Muscle layer of duodenum (tissue), 2 donors: ENCODE measurements around the gene SCGB2A2.

Experiments
- H3K27ac ChIP-seq: one replicate; pipeline ENCODE4 v1.7.0; 2013; ENCODE audit warnings: mild to moderate bottlenecking, low read length
- H3K27me3 ChIP-seq: one replicate; pipeline ENCODE4 v1.7.0; 2013; ENCODE audit warnings: low read depth, mild to moderate bottlenecking, control low read depth, low read length
- H3K36me3 ChIP-seq, 2 donors: one replicate each; pipeline ENCODE4 v1.7.0; 2013; ENCODE audit warnings: low read length in 2 of 2, control low read depth in 1 of 2, mild to moderate bottlenecking in 1 of 2; ENCODE audit not compliant: insufficient read depth in 2 of 2, control insufficient read depth in 1 of 2
- H3K4me1 ChIP-seq, 2 donors: one replicate each; pipeline ENCODE4 v1.7.0; 2013; ENCODE audit warnings: low read length in 2 of 2, mild to moderate bottlenecking in 2 of 2, control low read depth in 1 of 2, moderate library complexity in 1 of 2; ENCODE audit not compliant: insufficient read depth in 2 of 2, control insufficient read depth in 1 of 2
- H3K4me3 ChIP-seq, 2 donors: one replicate each; pipeline ENCODE4 v1.7.0; 2013; ENCODE audit warnings: low read length in 2 of 2, low read depth in 1 of 2, mild to moderate bottlenecking in 1 of 2
- H3K9me3 ChIP-seq, 2 donors: one replicate each; pipeline ENCODE4 v1.7.0; 2013; ENCODE audit warnings: low read length in 2 of 2, control low read depth in 1 of 2, mild to moderate bottlenecking in 1 of 2; ENCODE audit not compliant: control insufficient read depth in 1 of 2
- donor health status: healthy.

Gene SCGB2A2

DNA sequence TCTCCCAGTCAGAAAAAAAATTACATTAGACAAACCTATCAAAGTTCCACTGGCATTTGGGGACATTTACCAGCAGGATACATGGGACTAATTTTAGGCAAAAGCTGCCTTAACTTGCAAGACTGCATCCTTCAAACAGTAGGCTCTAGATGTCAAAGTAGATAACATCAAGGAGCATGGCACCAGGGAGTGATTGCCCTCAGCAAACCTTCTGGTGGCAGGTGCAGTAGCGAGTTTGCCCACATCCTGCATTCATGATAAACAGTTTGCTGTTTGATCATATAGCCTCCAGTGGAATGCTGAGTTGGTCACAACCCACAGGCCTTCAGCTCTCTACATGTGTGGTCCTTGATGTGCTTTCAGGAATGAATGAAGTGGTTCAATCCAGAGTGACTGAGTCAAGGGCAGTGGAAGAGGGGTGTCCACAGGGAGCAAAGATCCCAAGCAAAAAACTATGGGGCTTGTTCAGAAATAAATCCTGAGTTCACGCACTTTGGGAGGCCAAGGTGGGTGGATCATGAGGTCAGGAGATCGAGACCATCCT, 15.9 kb upstream of the SCGB2A2 start:
- H3K27ac ChIP-seq, result no peak overlapping the region
- H3K4me3 ChIP-seq, result no peak overlapping the region
- peaks cover 26 to 44% of the 10 kb centered on the region in 2 donors for H3K9me3 ChIP-seq
- H3K36me3 ChIP-seq, result no peaks in the 10 kb centered on the region
- no peaks in the 10 kb centered on the region for H3K27me3 ChIP-seq
- H3K4me1 ChIP-seq, result no peaks in the 10 kb centered on the region

DNA sequence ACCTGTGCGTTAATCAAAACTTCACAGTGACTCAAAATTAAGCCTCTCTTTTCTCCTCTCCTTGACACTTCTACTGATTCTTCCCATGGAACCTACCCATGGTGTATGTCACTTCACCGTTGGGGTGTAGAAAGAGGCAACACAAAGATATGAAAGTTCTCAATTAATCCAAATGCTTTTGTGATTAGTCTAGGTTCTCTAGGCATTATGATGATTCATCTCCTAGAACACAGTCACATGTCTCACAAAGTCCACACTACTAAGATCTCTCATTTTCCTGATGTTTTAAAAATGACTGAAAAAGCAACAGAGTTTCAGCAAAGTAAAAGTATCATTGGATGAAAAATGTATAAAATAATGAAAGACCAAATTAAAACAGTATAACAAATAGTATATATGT, 13.7 kb upstream of the SCGB2A2 start:
- no peaks in the 10 kb centered on the region for H3K4me1 ChIP-seq
- H3K9me3 ChIP-seq, result peaks cover 17 to 26% of the 10 kb centered on the region in 2 donors
- H3K27me3 ChIP-seq, result no peaks in the 10 kb centered on the region
- H3K4me3 ChIP-seq, result no peak overlapping the region
- H3K27ac ChIP-seq, result no peak overlapping the region
- H3K36me3 ChIP-seq, result no peaks in the 10 kb centered on the region

DNA sequence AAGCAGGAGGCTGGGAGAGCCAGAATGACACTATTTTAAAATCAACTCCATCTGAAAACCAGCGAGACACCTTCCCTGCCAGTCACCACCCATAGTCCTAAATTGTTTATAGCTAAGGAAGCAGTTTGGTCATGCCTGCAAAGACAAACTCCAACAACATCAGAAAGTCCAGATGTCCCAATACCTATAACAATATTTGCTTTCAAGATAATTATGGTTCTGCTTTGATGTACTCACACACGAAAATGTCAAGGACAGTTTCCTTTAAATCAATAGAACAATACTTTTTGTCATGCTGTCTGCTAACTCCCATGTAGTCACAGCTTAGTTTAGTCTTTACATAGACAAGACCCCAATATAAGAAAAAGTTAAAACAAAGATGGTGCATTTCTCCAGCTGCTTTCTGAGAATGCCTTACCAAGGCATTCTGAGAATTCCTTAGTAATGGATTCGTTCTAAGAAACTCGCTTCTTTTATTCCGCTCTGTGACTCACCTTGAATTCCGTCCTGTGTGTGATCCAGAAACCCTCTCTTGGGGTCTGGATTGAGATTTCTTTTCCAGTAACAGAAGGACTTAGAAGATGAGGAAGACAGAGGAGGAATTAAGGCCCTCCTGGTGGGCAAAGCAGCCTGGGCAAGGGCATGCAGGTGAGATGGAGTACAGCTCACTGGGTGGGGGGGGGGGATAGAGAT, 9.6 kb upstream of the SCGB2A2 start:
- Histone ChIP-seq H3K27me3 (no peaks in the 10 kb centered on the region), H3K9me3 (no peaks in the 10 kb centered on the region), H3K27ac (no peak overlapping the region), H3K36me3 (no peaks in the 10 kb centered on the region), H3K4me1 (no peaks in the 10 kb centered on the region), H3K4me3 (no peak overlapping the region)

DNA sequence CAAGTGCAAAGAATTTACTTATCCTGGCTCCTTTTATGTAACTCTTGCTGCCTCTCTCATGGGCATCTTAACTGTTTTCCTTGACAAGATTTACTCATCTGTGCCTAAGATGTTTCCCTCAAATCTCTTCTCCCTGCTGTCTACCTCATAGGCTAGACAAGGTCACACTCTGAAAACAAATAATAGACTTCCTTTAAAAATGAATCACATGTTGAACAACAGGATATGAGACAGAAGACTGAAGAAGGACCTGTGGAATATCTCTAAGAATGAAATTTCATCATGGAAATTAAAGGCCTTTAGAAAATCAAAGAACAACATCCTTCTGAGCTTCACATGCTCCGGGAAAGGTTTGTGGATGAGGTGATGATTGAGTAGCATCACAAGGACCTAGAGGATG, 6.0 kb upstream of the SCGB2A2 start:
- Histone ChIP-seq H3K27me3 (no peaks in the 10 kb centered on the region), H3K4me1 (no peaks in the 10 kb centered on the region), H3K9me3 (no peaks in the 10 kb centered on the region)

DNA sequence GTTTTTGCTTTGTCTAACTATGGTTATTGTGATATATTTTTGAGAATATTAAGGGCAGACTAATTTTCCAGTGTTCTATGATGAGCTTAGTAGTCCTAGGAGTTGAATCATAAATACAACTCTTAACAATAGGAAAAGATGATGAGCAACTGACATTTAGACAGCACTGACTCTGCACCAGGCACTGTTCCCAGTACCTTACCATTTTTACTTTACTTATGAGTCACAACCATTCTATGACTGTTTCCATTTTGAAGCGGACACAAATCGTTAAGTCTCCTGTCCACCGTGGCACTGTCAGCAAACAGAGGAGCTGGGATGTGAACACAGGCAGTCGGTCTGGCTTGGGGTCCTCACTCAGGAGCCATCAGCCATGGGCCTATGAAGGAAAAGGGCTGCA, 3.4 kb upstream of the SCGB2A2 start:
- Histone ChIP-seq H3K4me1 (no peaks in the 10 kb centered on the region), H3K27ac (no peak overlapping the region), H3K4me3 (no peak overlapping the region), H3K36me3 (no peaks in the 10 kb centered on the region), H3K27me3 (no peaks in the 10 kb centered on the region), H3K9me3 (no peaks in the 10 kb centered on the region)

More for the DNA sequence above, 6.0 kb upstream of the SCGB2A2 start:
- Histone ChIP-seq H3K27ac (no peak overlapping the region), H3K36me3 (no peaks in the 10 kb centered on the region), H3K4me3 (no peak overlapping the region)

DNA sequence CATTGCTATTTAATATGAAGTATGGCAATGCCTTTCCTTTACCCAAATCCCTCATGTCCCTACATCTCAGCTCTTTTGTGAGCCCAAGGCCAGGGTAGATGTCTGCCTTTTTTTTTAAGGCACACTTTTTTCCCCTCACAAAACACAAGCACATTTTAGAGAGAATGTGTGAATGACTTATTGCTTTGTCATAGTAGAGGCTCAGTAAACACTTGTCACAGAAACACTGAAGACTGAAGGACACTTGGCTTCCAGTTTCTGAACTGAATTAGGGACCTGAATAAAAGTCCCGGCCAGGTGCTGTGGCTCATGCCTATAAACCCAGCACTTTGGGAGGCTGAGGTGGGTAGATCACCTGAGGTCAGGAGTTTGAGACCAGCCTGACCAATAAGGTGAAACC, 2.9 kb upstream of the SCGB2A2 start:
- Histone ChIP-seq H3K27me3 (no peaks in the 10 kb centered on the region), H3K4me3 (no peak overlapping the region), H3K4me1 (no peaks in the 10 kb centered on the region), H3K27ac (no peak overlapping the region), H3K36me3 (no peaks in the 10 kb centered on the region), H3K9me3 (no peaks in the 10 kb centered on the region)

DNA sequence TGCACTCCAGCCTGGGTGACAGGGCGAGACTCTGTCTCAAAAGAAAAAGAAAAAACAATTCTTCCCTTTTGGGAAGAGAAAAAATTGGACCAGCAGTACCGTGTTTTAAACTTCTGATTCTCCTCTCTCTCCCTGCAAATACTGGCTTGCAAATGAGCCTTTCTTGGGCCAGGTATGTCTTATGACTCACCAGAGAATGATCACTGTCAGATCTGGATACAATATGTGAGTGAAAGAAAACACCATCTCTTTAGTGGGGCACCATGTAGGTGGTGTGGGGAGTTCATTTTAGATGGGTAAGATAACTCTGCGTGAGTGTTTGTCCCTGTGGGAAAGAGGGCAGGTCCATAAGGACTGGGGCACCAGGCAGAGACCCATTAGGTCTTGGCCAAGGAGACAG, 2.4 kb upstream of the SCGB2A2 start:
- H3K4me1 ChIP-seq, result no peaks in the 10 kb centered on the region
- no peak overlapping the region for H3K27ac ChIP-seq
- H3K36me3 ChIP-seq, result no peaks in the 10 kb centered on the region

DNA sequence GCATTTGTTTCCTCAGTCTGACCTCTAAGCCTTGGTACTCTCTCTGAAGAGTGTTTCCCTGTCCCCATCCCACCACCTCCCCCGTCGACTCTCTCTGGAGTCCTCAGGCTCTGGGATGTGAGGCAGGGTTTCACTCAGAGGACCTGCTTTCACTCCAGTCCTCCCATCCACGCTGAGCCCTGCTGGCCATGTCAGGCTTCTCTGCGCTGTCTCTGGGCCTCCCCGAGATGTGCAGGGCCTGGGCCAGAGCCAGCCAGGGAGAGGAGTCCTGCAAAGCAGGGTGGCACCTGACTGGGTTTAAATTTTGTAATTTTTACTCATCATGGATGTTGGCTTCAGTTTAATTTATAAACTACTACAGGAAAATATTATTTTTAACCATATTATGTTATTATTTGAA, 3.3 kb downstream of the SCGB2A2 start:
- Histone ChIP-seq H3K9me3 (no peaks in the 10 kb centered on the region), H3K27ac (no peak overlapping the region), H3K4me1 (no peaks in the 10 kb centered on the region), H3K4me3 (no peak overlapping the region), H3K27me3 (no peaks in the 10 kb centered on the region), H3K36me3 (no peaks in the 10 kb centered on the region)

More for the DNA sequence above, 2.4 kb upstream of the SCGB2A2 start:
- Histone ChIP-seq H3K9me3 (no peaks in the 10 kb centered on the region), H3K27me3 (no peaks in the 10 kb centered on the region), H3K4me3 (no peak overlapping the region)

DNA sequence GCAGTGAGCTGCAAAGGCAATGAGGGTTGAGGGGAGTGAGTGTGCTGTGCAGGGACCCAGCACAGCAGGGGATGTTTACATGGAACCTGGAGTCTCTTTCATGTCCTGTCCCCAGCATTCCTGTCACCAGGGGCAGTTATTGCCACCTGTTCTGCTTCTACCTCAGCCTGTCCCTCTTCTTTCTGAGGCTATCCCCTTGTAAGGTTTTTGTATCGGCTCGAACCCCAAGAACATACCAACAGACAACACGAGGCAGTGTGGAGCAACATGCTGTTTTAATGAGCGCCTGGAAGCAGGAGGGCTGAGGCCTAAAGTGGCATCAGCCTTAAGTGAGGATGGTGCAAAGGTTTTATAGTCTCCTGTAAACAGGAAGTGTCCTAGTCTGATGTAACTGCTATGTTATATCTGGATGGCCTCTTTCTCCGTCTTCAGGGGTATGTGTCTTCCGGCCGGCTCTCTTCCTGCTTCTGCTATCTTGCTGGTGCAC, 3.9 kb downstream of the SCGB2A2 start:
- Histone ChIP-seq H3K36me3 (no peaks in the 10 kb centered on the region), H3K4me3 (no peak overlapping the region), H3K27me3 (no peaks in the 10 kb centered on the region), H3K4me1 (no peaks in the 10 kb centered on the region), H3K27ac (no peak overlapping the region), H3K9me3 (no peaks in the 10 kb centered on the region)

DNA sequence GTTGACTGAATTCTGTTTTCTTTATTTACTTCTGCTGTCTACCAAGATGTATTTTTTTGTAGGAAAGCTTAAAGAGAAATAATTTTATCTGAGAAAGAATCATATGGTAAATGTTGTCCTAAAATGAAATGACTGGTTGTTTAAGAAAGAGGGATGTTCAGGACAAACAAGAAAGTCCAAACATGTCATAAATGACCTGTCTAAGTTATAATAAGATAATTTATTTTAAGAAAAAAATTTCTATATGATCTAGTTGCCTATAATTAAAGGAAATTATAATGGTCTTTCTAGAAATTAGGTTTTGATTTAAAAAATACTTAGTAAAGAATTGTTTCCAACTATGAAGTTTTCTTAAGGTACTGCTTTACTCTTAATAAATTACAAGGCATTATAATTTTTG, 10.5 kb downstream of the SCGB2A2 start:
- Histone ChIP-seq H3K36me3 (no peaks in the 10 kb centered on the region), H3K4me1 (no peaks in the 10 kb centered on the region), H3K27me3 (no peaks in the 10 kb centered on the region), H3K27ac (no peak overlapping the region), H3K9me3 (no peaks in the 10 kb centered on the region), H3K4me3 (no peak overlapping the region)

DNA sequence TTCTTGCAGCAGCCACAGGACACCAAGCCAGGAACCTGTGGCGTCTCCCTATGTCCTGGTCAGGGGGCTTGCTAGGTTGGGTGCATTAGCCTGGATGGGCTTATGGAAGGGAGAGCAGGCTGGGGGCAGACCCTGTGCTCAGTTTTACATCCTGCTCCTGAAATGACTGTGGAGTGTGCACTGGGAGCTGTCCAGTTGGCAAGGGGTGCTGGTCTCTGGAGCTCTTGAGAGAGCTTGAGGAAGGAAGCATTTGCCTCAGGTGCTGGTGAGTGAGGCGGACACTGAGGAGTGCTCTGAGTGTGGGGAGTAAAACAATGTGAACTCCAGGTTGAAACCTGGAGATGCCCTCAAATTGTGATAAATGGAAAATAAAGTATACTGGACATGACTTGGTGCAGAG, 25.5 kb downstream of the SCGB2A2 start:
- no peak overlapping the region for H3K4me3 ChIP-seq
- no peaks in the 10 kb centered on the region for H3K27me3 ChIP-seq
- peaks cover 0 to 4% of the 10 kb centered on the region in 2 donors for H3K9me3 ChIP-seq
- H3K36me3 ChIP-seq, result no peaks in the 10 kb centered on the region
- no peaks in the 10 kb centered on the region for H3K4me1 ChIP-seq
- H3K27ac ChIP-seq, result no peak overlapping the region

DNA sequence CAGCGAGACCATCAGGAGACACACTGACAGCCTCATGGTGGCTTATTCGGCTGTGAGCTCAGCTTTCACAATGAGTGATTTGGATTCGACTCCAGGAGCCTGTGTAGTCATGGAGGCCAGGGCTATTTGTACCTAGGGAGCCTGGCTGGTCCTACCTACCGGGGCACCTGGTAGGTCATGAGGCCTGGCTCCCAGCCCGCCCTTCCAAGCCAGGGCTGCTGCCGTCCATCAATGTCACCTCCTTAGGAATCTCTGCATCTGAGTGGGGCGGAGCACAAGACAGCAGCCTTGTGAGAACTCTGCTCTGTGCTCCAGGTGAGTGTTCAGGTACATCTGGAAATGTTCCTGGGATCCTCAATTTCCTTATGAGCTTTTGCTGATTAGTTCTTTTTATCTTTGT, 29.0 kb downstream of the SCGB2A2 start, which contains the start of gene SCGB1D4:
Gene SCGB1D4, minus strand, starts transcription at position 101 of the 400 bp plus-strand sequence. Its CDS starts 65 bp downstream, at position 36.
- Histone ChIP-seq H3K27me3 (no peaks in the 10 kb centered on the region), H3K36me3 (no peaks in the 10 kb centered on the region), H3K9me3 (no peaks in the 10 kb centered on the region), H3K4me3 (no peak within 1 kb of the TSS), H3K27ac (no peak within 1 kb of the TSS), H3K4me1 (no peaks in the 10 kb centered on the region)
